NOMO-1 (cell line): ENCODE measurements around the gene STXBP6.
"Not testable (repeated sequence)": the region's sequence is repeated elsewhere in the genome, so short reads cannot be mapped to it uniquely, and the experiment has no call there.

Source experiments
- DNase-seq, 2 experiments: peaks; one replicate each; lab custom pipeline; 2025; ENCODE audit not compliant: unreplicated experiment in 2 of 2; lab: John Stamatoyannopoulos, UW

The STXBP6 gene

GRCh38 chr14:24839617-24840203 lies 210.2 kb downstream of the STXBP6 start:
- no peak for DNase-seq

GRCh38 chr14:24838945-24839616 lies 210.9 kb downstream of the STXBP6 start:
- no peak for DNase-seq

GRCh38 chr14:24837280-24838046 lies 212.5 kb downstream of the STXBP6 start:
- DNase-seq: no peak

- DNase-seq: not testable (repeated sequence)
Measured at GRCh38 chr14:24836324-24836723, 213.6 kb downstream of the STXBP6 start.

- DNase-seq: no peak
Measured at GRCh38 chr14:24834956-24835355, 215.0 kb downstream of the STXBP6 start.

GRCh38 chr14:24833385-24833784 lies 216.6 kb downstream of the STXBP6 start:
- DNase-seq: no peak

- no peak for DNase-seq
Measured at GRCh38 chr14:24831677-24832076, 218.3 kb downstream of the STXBP6 start.

GRCh38 chr14:24829862-24830261 lies 220.1 kb downstream of the STXBP6 start:
- no peak for DNase-seq

GRCh38 chr14:24828486-24828885 lies 221.5 kb downstream of the STXBP6 start:
- DNase-seq: no peak

- DNase-seq: no peak
Measured at GRCh38 chr14:24826390-24826789, 223.6 kb downstream of the STXBP6 start.

- DNase-seq: no peak
Measured at GRCh38 chr14:24820616-24821015, 229.3 kb downstream of the STXBP6 start.

- DNase-seq: no peak
Measured at GRCh38 chr14:24818823-24819341, 231.1 kb downstream of the STXBP6 start.

GRCh38 chr14:24818058-24818822 lies 231.7 kb downstream of the STXBP6 start:
- no peak for DNase-seq

GRCh38 chr14:24817212-24818057 lies 232.5 kb downstream of the STXBP6 start:
- no peak for DNase-seq

GRCh38 chr14:24816929-24817211 lies 233.1 kb downstream of the STXBP6 start:
- DNase-seq: no peak

GRCh38 chr14:24816011-24816928 lies 233.7 kb downstream of the STXBP6 start:
- no peak for DNase-seq

- DNase-seq: no peak
Measured at GRCh38 chr14:24815543-24815942, 234.4 kb downstream of the STXBP6 start.

GRCh38 chr14:24814944-24815343 lies 235.0 kb downstream of the STXBP6 start:
- DNase-seq: no peak

- no peak for DNase-seq
Measured at GRCh38 chr14:24814346-24814745, 235.6 kb downstream of the STXBP6 start.
